Urothelium cell line (cell line): Measurements from ENCODE around the gene CPVL.

Experiments used
- DNase-seq: peaks from one replicate; pipeline ENCODE4 v3.0.0; 2011; ENCODE audit warnings: low spot score, mixed read lengths
- FAIRE-seq: peaks from 2 replicates; lab custom pipeline; 2011; peaks lifted over from hg19 to GRCh38; lab: Jason Lieb, UNC

The CPVL gene

DNA sequence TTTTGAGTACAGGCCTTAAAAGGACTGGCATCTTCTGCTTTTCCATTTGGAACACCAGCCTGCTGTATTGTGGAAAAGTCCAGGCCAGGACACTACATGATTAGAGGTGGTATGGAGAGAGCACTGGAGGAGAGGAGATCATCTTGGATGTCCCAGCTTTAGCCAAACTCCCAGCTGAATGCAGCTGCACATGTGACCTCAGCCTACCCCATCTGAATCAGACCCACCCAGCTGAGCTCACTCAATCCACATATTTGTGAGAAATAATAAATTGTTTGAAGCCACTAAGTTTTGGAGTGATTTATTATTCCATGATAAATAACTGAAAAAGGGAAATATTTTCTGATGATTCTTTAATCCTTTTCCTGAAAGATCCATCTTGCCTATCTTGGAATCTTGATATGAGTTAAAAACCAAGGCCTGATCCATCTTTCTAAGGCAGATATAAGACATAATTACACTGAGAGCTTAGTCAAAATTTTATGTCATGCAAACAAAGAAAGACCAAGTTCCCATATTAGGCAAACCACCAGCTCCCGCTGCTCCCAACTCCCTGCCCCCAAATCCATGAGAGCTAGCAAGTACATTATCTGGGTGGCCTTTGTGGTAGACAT lies 133.1 kb downstream of the CPVL start:
- DNase-seq (no peak), FAIRE-seq (peak; percentile 79)

DNA sequence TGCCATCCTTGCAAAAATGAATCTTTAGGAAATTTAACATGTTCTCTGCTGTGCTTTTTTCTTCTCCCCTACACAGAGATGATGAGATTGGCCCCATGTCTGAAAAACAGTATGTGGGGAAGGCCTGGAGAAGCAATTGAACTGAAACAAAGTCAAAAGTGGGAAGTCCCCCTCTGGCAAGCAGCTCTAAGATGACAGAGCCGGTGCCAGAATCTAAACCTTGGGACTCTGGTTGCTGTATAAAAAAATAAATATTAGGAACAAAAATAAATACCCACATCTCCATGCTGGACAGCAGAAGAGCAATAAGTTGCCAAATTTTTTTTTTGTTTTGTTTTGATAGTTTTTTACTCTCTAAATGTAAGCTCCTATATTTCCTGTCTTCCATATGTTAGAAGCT lies 136.4 kb downstream of the CPVL start:
- FAIRE-seq (no peak), DNase-seq (no peak)

DNA sequence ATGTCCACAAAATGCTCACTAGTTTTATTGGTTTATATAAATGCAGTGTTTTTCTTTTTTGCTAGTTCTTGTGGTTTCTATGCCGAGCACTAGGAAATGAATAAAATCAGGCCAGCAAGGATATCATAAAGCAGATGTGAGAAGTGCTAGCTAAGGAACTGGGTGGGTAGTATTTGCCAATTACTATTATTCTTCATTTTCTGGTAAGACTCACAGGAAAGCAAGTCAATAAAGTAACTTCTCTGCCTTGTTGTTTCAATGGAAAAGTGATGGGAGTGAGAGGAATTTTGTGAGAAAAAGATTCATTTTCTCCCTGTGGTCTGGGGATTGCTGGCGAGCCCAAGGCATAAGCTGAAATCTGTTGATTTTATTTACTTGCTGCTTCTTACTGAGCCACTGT lies 137.7 kb downstream of the CPVL start:
- no peak for FAIRE-seq
- DNase-seq = no peak

DNA sequence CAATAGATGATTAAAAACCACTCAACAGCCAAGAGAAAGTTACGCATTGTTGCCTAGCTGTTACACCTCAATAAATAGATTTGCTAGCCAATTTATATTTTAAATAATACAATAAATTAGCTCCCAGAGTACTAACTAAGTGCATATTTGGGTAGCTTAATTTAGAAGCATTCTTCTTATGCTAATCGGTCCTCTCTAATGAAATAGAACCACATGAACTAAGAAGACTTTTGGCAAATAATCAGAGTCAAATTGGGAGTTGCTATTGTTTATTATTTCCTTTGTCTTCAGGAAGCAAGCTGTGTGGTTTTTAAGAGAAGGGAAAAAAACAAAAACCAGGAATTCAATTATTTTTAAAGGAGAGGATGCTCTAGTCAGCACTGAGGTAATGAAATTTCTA lies 139.2 kb downstream of the CPVL start:
- FAIRE-seq (no peak), DNase-seq (no peak)

DNA sequence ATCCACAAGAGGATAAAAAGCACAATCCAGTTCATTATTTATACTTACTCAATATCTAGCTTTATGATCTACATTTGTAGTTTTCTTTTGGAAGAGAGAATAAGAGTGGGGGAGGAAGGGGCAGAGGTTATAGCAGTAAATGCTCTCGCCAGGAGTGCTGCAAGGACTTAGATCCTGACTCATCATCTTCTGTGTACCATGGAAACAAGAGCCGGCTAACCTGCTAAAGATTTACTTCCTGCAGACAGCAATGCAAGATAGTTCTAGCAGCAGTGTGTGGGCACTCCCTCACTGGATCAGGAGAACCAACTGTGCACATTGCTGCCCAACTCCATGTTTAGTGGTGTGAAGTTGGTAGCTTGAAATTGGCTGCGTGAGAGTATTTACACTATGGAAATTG lies 140.5 kb downstream of the CPVL start:
- FAIRE-seq (peak; percentile 88), DNase-seq (peak; percentile 56)

- FAIRE-seq = no peak
- DNase-seq = no peak
Measured at GRCh38 chr7:29005406-29005805, 140.9 kb downstream of the CPVL start.

GRCh38 chr7:29003703-29004102 lies 142.6 kb downstream of the CPVL start:
- no peak for DNase-seq
- FAIRE-seq = no peak

DNA sequence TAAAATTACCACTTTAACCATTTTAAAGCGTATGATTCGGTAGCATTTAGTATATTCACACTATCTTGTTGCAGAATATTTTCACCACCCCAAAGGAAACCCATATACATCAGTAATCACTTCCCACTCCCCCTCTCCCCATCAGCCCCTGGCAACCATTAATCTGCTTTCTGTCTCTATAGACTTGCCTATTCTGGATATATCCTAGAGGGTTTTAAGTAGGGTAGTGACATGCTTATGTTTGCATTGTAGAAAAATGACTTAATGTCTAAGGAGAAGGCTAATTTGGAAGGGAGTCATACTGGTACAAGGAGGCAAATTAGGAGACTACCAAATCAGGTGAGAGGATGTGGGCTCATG lies 145.6 kb downstream of the CPVL start:
- FAIRE-seq (no peak), DNase-seq (no peak)

DNA sequence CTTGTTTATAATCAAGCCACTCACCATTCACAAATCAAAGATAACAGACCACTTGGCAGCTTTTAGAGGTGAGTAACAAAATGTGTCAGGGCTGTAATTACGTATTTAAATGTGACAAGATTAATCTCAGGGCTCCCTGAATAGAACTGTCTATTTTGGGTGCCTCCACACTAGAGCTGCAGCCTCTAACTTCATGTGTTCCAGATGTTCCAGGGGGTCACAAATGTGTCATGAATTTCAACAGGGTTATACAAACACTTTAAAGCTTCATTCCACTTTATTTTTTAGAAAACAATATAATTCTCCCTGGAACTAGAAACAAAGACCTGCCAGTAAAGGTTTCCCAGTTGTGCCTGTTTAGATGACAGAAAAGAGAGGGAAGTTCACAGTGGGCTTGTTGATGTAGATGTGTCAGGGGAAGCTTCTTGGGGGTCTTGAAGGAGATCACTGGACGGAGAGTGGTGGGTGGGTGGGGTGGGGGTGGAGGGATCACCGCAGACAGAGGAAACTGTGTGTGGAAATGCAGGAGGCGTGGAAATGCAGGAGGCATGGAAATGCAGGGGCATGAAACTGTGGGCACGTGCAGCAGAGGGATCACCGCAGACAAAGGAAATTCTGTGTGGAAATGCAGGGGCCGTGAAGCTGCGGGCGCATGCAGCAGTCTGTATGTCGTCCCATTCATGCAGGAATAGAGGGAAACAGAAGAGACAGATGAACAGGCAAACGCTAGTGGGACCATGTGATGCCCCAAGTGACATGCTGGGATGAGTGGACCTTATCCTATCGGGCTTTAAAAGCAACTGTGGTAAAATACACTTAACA lies 146.2 kb downstream of the CPVL start:
- no peak for DNase-seq
- no peak for FAIRE-seq

DNA sequence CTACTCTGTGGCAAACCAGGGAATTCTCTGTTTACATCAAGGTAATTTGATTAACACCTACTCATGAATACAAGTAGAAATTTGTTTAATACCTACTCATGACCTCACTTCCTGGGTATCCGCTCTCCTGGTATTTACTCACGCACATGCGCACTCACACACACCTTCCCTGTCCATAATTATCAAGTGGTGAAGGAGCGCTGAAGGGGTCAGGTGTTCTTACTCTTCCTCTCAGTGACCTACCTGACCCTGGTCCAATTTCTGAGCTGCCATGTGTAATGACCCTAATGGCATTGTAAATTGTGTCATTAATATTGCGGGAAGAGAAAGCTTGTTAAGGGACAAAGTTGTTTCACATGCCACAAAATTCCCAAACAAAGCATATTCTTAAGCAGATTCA lies 146.9 kb downstream of the CPVL start:
- DNase-seq = no peak
- no peak for FAIRE-seq

- no peak for DNase-seq
- FAIRE-seq = no peak
Measured at GRCh38 chr7:28998105-28998504, 148.2 kb downstream of the CPVL start.

DNA sequence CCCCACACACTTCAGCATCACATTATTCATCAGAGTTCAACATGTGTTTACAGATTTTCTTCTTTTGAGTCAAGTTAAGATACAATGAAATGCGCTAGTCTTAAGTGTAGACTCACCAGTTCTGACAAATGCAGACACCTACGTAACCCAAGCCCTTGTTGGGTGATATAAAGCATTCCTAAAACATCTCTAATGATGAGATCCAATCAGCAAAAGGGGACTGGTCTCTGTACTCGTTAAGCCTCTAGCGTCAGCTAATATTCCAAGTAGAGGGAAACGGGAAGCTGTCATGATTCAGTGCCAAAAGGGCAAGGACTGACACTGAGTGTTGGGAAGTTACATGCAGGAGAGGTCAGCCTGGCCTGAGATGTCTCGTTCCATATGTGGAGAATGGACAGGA lies 149.5 kb downstream of the CPVL start:
- DNase-seq (no peak), FAIRE-seq (peak; percentile 74)

- FAIRE-seq = no peak
- no peak for DNase-seq
Measured at GRCh38 chr7:28993371-28993770, 153.0 kb downstream of the CPVL start.

- FAIRE-seq = no peak
- no peak for DNase-seq
Measured at GRCh38 chr7:28992798-28993197, 153.5 kb downstream of the CPVL start.

DNA sequence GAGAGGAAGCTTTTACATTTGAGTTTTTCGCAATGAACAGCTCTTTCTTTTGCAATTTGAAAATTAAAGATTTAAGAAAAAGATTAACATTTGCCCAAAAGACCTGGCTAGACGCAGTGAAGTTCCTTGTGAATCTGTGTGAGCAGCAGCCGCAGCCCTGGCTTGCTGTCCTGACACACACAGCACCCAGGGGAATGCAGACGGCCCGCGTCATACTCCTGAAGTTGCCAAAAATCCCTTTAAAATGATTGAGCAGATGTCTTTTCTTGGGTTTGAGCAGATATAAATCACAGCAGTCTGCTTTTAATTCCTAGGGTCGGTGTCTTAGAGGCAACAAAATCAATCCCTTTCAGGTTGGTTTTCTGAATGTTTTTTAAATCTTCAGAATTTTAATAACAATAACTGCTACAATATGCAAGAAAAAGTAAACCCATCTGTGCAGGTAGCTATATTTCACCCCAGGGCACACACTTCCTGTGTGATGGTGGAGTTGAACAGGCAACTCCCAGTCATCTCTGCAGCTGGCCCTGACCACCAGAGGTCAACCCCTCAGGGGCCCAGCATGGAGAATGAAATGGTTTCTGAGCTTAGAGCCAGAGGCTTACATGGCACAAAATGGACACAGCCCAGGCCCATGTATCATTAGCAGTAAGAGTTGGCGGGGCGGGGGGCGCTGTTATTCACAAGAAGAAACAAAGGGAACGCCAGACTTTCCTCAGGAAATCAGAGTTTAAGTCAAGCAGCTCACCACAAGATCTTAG lies 156.0 kb downstream of the CPVL start:
- no peak for DNase-seq
- FAIRE-seq = no peak

DNA sequence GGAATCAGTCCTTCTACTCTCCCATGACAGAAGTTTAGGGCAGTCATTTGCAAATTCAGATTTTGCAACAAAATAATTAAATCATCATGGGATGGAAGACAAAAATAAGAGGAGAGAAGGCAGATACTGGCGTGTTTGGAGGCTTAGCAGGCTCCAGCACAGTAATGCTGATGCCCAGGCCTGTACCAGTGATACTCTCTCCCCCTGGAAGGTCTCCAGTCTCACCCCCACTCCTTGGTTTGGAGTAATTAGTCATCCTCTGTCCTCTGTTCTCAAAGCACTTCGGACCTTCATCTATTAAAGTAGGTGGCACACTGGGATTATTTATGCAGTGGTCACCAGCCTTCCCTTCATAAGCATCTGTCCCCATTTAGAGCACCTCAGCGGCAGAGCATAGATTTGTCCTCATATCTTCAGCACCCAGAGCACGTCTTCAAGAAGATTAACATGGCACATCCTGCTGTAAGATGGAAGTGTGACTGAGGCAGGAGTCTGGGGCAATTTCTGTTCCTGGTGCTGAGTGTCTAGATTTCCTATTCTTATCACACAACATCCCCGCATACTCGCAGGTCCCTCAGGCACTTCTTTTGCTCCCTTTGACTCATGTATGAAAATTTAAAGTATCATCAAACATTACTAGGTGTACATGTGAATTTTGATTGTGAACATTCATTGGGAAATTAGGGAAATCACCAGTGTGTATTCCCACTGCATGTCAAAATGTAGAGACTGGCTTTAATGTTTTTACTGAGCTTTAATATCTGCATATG lies 156.9 kb downstream of the CPVL start:
- DNase-seq = no peak
- peak; percentile 20 for FAIRE-seq

GRCh38 chr7:28988810-28989209 lies 157.5 kb downstream of the CPVL start:
- DNase-seq = peak; percentile 63
- FAIRE-seq = peak; percentile 85

DNA sequence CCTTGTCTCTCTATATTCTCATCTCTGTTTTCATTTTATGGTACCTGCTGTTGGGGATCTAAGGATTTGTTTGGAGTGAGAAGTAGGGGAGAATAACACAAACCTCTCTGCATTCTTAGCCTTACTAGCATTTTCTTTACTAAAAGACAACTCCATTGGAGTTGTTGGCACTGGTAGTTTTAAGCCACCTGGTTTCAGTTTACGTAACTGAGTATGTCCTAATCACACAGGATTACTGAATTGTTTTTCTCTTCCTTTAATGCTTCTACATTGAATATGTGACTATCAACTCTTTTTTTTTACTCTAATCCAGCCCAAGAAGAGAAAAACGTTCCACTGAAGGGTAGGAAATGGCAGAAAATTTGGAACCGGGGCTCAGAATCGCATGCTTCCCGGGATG lies 158.2 kb downstream of the CPVL start:
- no peak for FAIRE-seq
- DNase-seq = no peak

DNA sequence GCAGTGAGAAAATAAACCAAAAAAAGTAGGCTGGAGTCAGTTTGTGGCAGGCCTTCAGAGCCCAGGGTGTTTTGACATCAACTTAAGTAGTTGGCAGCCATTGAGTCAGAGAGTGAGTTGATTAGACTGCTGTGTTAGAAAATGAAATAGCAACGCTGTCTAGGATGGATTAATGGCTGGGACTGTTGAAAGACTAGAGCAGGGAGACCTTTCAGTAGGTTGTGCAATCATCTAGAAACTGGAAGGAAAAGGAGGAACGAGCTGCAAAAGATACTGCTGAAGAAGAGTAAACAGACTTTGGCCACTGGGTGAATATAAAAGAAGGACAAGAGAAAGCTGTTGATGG lies 159.6 kb downstream of the CPVL start:
- DNase-seq (no peak), FAIRE-seq (no peak)

- no peak for FAIRE-seq
- no peak for DNase-seq
Measured at GRCh38 chr7:28986028-28986764, 160.1 kb downstream of the CPVL start.

GRCh38 chr7:28984631-28985030 lies 161.7 kb downstream of the CPVL start:
- FAIRE-seq (peak; percentile 27), DNase-seq (peak; percentile 84)
